DND-41 (cell line): ENCODE results near the gene ACADL.

Source experiments
- ATAC-seq: fragments of 200-7000 bp; cut with Tn5 transposase; 3 replicates; pipeline ENCODE4 v1.9.1; 2021; ENCODE audit warnings: low read depth; ENCODE audit not compliant: insufficient read depth
- DNase-seq: peaks from one replicate; pipeline ENCODE4 v3.0.0-alpha.2; 2020
- H2AFZ ChIP-seq: 2 replicates; pipeline ENCODE4 v1.6.0; 2012; ENCODE audit warnings: low read depth, low read length
- H3K27ac ChIP-seq: 2 replicates; pipeline ENCODE4 v1.5.1; 2012; ENCODE audit warnings: low read length, inconsistent platforms
- H3K27me3 ChIP-seq: fragments of 200-600 bp; sonication (generic); 2 replicates; pipeline ENCODE4 v1.6.0; 2012; ENCODE audit warnings: low read length, mild to moderate bottlenecking, inconsistent platforms; ENCODE audit not compliant: insufficient read depth, poor library complexity
- H3K36me3 ChIP-seq: 2 replicates; pipeline ENCODE4 v1.5.1; 2012; ENCODE audit warnings: low read length, inconsistent platforms; ENCODE audit not compliant: insufficient read depth
- H3K4me1 ChIP-seq: 2 replicates; pipeline ENCODE4 v1.5.1; 2012; ENCODE audit warnings: mild to moderate bottlenecking, low read length; ENCODE audit not compliant: insufficient read depth
- H3K4me2 ChIP-seq: 2 replicates; pipeline ENCODE4 v1.6.0; 2012; ENCODE audit warnings: mild to moderate bottlenecking, moderate library complexity, low read length, inconsistent platforms; ENCODE audit not compliant: insufficient read depth
- H3K4me3 ChIP-seq, 2 experiments: fragments of 200-600 bp in 1 of 2; shearing (Covaris generic) in 1 of 2; 2 replicates each; pipeline ENCODE4 v1.5.1; 2012 to 2016; ENCODE audit warnings: inconsistent platforms in 2 of 2, low read length in 2 of 2, mild to moderate bottlenecking in 2 of 2, low read depth in 1 of 2, moderate library complexity in 1 of 2
- H3K79me2 ChIP-seq: 2 replicates; pipeline ENCODE4 v1.6.0; 2012; ENCODE audit warnings: low read length, inconsistent platforms; ENCODE audit not compliant: insufficient read depth
- H3K9ac ChIP-seq: 2 replicates; pipeline ENCODE4 v1.6.0; 2012; ENCODE audit warnings: low read depth, mild to moderate bottlenecking, inconsistent platforms, low read length, moderate library complexity
- H3K9me3 ChIP-seq: 2 replicates; pipeline ENCODE4 v1.5.1; 2012; ENCODE audit warnings: low read length, moderate library complexity, mild to moderate bottlenecking, inconsistent platforms; ENCODE audit not compliant: insufficient read depth, severe bottlenecking
- H4K20me1 ChIP-seq: 2 replicates; pipeline ENCODE4 v1.6.0; 2012; ENCODE audit warnings: low read length; ENCODE audit not compliant: insufficient read depth
- CTCF ChIP-seq: IDR thresholded peaks from 2 replicates; pipeline ENCODE4 v1.5.1; 2012; ENCODE audit warnings: borderline replicate concordance, low read length, moderate library complexity, mild to moderate bottlenecking; ENCODE audit not compliant: poor library complexity, severe bottlenecking; ENCODE audit errors: extremely low read depth
- EZH2 ChIP-seq: IDR thresholded peaks from 3 replicates; pipeline ENCODE4 v1.6.1; 2012; ENCODE audit warnings: borderline replicate concordance, low read depth, mild to moderate bottlenecking, moderate library complexity, low read length, inconsistent platforms; ENCODE audit not compliant: severe bottlenecking

The ACADL gene

GRCh38 chr2:210268281-210268680, 43.0 kb upstream of the ACADL start:
- no peak overlapping the region for H3K9ac ChIP-seq
- no peak for ATAC-seq
- no peaks in the 10 kb centered on the region for H4K20me1 ChIP-seq
- no peak overlapping the region for H3K27ac ChIP-seq
- H3K36me3 ChIP-seq, result no peaks in the 10 kb centered on the region
- H3K9me3 ChIP-seq, result no peaks in the 10 kb centered on the region
- H3K4me3 ChIP-seq, result no peak overlapping the region
- no peaks in the 10 kb centered on the region for H3K79me2 ChIP-seq
- no peaks in the 10 kb centered on the region for H3K27me3 ChIP-seq
- H3K4me1 ChIP-seq, result no peaks in the 10 kb centered on the region
- H3K4me2 ChIP-seq, result no peak overlapping the region
- no peak overlapping the region for H2AFZ ChIP-seq
- DNase-seq, result no peak
- no peak for TF ChIP-seq CTCF
- TF ChIP-seq EZH2, result no peak

DNA sequence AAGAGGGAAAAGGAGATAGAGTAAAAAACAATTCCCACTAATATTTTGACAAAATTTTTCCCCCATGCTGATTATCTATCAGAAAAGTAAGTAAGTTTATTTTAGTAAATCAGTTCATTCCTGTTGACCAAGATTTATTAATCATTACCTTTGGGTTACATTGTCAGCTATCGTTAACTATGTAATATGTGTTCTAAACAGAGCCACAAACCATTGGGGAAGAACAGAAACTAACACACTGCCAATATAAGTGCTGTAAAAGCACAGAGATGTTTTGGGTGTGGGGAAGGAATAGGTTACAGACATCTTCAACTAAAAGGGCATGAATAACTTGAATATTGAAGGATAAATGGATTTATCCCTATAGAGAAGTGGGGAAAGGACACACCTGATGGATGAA, 42.5 kb upstream of the ACADL start:
- Histone ChIP-seq H3K4me1 (no peaks in the 10 kb centered on the region), H4K20me1 (no peaks in the 10 kb centered on the region), H3K79me2 (no peaks in the 10 kb centered on the region), H3K4me3 (no peak overlapping the region), H3K36me3 (no peaks in the 10 kb centered on the region), H2AFZ (no peak overlapping the region), H3K9ac (no peak overlapping the region), H3K4me2 (no peak overlapping the region), H3K27me3 (no peaks in the 10 kb centered on the region), H3K9me3 (no peaks in the 10 kb centered on the region), H3K27ac (no peak overlapping the region)
- TF ChIP-seq CTCF (no peak), EZH2 (no peak)
- no peak for DNase-seq
- no peak for ATAC-seq

GRCh38 chr2:210264282-210264681, 39.0 kb upstream of the ACADL start:
- Histone ChIP-seq H2AFZ (no peak overlapping the region), H3K27ac (no peak overlapping the region), H3K4me2 (no peak overlapping the region), H3K9ac (no peak overlapping the region), H3K9me3 (no peaks in the 10 kb centered on the region), H3K4me1 (no peaks in the 10 kb centered on the region), H4K20me1 (no peaks in the 10 kb centered on the region), H3K27me3 (no peaks in the 10 kb centered on the region), H3K36me3 (no peaks in the 10 kb centered on the region), H3K4me3 (no peak overlapping the region), H3K79me2 (no peaks in the 10 kb centered on the region)
- TF ChIP-seq EZH2 (no peak), CTCF (no peak)
- no peak for ATAC-seq
- DNase-seq, result no peak

DNA sequence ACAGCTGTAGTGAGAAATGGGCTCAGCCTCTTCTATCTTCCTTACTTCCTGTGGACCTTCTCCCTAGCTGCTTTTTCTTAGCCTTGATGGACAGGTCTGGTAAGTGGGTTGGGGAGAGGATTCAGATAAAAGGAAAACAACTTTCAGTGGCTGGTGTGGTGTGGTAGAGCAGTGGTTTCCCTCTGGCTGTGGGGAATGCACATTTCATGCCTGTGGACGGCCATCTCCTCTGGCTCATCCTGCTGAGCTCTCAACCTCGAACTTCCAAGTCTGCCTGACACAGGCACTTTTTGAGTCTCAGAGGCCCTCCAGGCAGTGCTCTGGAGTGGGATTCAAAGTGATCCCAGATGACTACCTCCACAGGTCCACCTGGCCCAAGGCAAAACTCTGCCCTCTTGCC, 38.6 kb upstream of the ACADL start:
- Histone ChIP-seq H3K9ac (no peak overlapping the region), H3K4me1 (no peaks in the 10 kb centered on the region), H3K9me3 (no peaks in the 10 kb centered on the region), H3K36me3 (no peaks in the 10 kb centered on the region), H3K27ac (no peak overlapping the region), H3K4me2 (no peak overlapping the region), H3K79me2 (no peaks in the 10 kb centered on the region), H2AFZ (no peak overlapping the region), H3K27me3 (no peaks in the 10 kb centered on the region), H3K4me3 (no peak overlapping the region), H4K20me1 (no peaks in the 10 kb centered on the region)
- DNase-seq, result no peak
- ATAC-seq, result no peak
- TF ChIP-seq EZH2 (no peak), CTCF (no peak)
